Panc1 (cell line): ENCODE data around the gene MEP1A. TPM values are rescaled to one million over a fixed set of nuclear protein-coding genes. Genes with fewer than 3 reads are reported as not detected.
"Not testable (repeated sequence)": the region's sequence is repeated elsewhere in the genome, so short reads cannot be mapped to it uniquely, and the experiment has no call there.

Experiments
- ATAC-seq: fragments of 200-7000 bp; cut with Tn5 transposase; 2 replicates; pipeline ENCODE4 v1.9.1; 2020; ENCODE audit warnings: mild to moderate bottlenecking, moderate library complexity
- BruUV-seq: library from RNA; stranded (reverse); fragments of 400-500 nt; replicated peaks from 2 replicates; lab custom pipeline; 2021; lab: Mats Ljungman, UMichigan
- CTCF ChIA-PET: fragments of 300-600 bp; sonication (Branson Sonifier 250); formaldehyde crosslinking; loops from one replicate; lab custom pipeline; 2022; ENCODE audit warnings: antibody characterized with exemption; lab: Charles Lee
- POLR2A ChIA-PET: fragments of 300-600 bp; sonication (Branson Sonifier 250); formaldehyde crosslinking; loops from one replicate; lab custom pipeline; 2022; ENCODE audit warnings: antibody characterized with exemption; lab: Charles Lee
- DNase-seq: peaks from one replicate; pipeline ENCODE4 v3.0.0-alpha.2; 2010; ENCODE audit warnings: low read depth, low spot score
- H3K27ac ChIP-seq: 2 replicates; pipeline ENCODE4 v1.5.1; 2011; ENCODE audit warnings: mild to moderate bottlenecking, low read length, inconsistent platforms
- H3K27me3 ChIP-seq: fragments of 200-500 bp; sonication (Bioruptor generic); 2 replicates; pipeline ENCODE4 v1.6.0; 2014; ENCODE audit warnings: low read length, inconsistent platforms; ENCODE audit not compliant: control insufficient read depth, insufficient read depth
- H3K36me3 ChIP-seq: fragments of 200-500 bp; sonication (Bioruptor generic); 2 replicates; pipeline ENCODE4 v1.5.1; 2014; ENCODE audit warnings: inconsistent platforms, mild to moderate bottlenecking, low read length, moderate library complexity; ENCODE audit not compliant: control insufficient read depth, insufficient read depth
- H3K4me1 ChIP-seq: 2 replicates; pipeline ENCODE4 v1.5.1; 2011; ENCODE audit warnings: inconsistent platforms, mild to moderate bottlenecking, low read length, moderate library complexity; ENCODE audit not compliant: control insufficient read depth, insufficient read depth
- H3K4me3 ChIP-seq, 2 experiments: 2 replicates each; pipeline ENCODE4 v1.5.1; 2011 to 2012; ENCODE audit warnings: low read depth in 2 of 2, low read length in 2 of 2, mild to moderate bottlenecking in 2 of 2, inconsistent platforms in 1 of 2, moderate library complexity in 1 of 2
- H3K9me3 ChIP-seq: fragments of 200-500 bp; sonication (Bioruptor generic); 2 replicates; pipeline ENCODE4 v1.5.1; 2014; ENCODE audit warnings: low read depth, mild to moderate bottlenecking, inconsistent platforms, low read length, moderate library complexity; ENCODE audit not compliant: control insufficient read depth, insufficient read depth
- POLR2AphosphoS5 ChIP-seq: IDR thresholded peaks from 2 replicates; pipeline ENCODE4 v1.6.1; 2012; ENCODE audit warnings: mild to moderate bottlenecking, low read depth, low read length, moderate library complexity
- SIN3A ChIP-seq: IDR thresholded peaks from 2 replicates; pipeline ENCODE4 v1.6.1; 2012; ENCODE audit warnings: low read depth, mild to moderate bottlenecking, low read length, moderate library complexity, borderline replicate concordance; ENCODE audit not compliant: insufficient read depth
- TCF7L2 ChIP-seq: IDR thresholded peaks from 2 replicates; pipeline ENCODE4 v1.6.1; 2011; ENCODE audit warnings: mild to moderate bottlenecking, low read depth, low read length, inconsistent platforms
- in situ Hi-C: cut with HindIII; loops from 2 replicates; pipeline ENCODE4 v1.10.0; 2016; ENCODE audit warnings: low sequenced_read_pairs, low pct_unique_long_range_greater_than_20kb
- intact Hi-C: fragments of 100-400 bp; cut with micrococcal nuclease; formaldehyde crosslinking; loops from one replicate; pipeline ENCODE4 v1.10.0; 2022; ENCODE audit not compliant: unreplicated experiment
- total RNA-seq: library from RNA; stranded (reverse); gene quantifications from one replicate; pipeline ENCODE4 v1.2.1, GENCODE V29; 2021; ENCODE audit not compliant: unreplicated experiment
- TF ChIP-seq, protein P1 (sequence below), 2 experiments: IDR thresholded peaks; 2 replicates each; pipeline ENCODE4 v1.6.1; 2011 to 2012; ENCODE audit warnings: low read depth in 2 of 2, control low read depth in 1 of 2, low read length in 1 of 2, mild to moderate bottlenecking in 1 of 2, moderate library complexity in 1 of 2; ENCODE audit not compliant: insufficient read depth in 1 of 2
- TF ChIP-seq, protein P2 (sequence below): fragments of 450-650 bp; IDR thresholded peaks from 2 replicates; pipeline ENCODE4 v1.5.1; 2017; ENCODE audit warnings: mild to moderate bottlenecking

MEP1A gene
- total RNA-seq, 1 experiment from 2014 or later, result not detected

DNA sequence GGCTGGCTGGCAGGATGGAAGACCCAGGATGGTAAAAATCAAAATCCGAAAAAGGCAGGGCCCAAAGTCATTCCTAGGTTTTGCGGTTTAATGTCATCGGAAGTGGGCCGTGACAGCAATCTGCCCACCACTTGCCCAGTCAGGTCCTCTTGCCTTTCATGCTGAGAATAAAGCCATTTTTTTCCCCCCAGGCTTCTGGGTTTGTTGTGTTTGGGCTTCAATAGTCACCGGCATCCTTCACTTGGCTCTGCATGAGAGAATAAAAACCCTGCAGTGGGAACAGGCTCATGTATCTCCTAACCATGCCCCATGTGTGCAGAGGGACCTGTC, 56.1 kb downstream of the MEP1A start:
- no peak for DNase-seq
- no TSS peak for BruUV-seq
- intact Hi-C loops, result loop anchor here (2.0 kb wide), 2 partner anchors 141 to 197 kb away; no protein-coding TSS in a partner anchor
- TF ChIP-seq TCF7L2 (no peak), SIN3A (no peak)
- TF ChIP-seq, protein P1, sequence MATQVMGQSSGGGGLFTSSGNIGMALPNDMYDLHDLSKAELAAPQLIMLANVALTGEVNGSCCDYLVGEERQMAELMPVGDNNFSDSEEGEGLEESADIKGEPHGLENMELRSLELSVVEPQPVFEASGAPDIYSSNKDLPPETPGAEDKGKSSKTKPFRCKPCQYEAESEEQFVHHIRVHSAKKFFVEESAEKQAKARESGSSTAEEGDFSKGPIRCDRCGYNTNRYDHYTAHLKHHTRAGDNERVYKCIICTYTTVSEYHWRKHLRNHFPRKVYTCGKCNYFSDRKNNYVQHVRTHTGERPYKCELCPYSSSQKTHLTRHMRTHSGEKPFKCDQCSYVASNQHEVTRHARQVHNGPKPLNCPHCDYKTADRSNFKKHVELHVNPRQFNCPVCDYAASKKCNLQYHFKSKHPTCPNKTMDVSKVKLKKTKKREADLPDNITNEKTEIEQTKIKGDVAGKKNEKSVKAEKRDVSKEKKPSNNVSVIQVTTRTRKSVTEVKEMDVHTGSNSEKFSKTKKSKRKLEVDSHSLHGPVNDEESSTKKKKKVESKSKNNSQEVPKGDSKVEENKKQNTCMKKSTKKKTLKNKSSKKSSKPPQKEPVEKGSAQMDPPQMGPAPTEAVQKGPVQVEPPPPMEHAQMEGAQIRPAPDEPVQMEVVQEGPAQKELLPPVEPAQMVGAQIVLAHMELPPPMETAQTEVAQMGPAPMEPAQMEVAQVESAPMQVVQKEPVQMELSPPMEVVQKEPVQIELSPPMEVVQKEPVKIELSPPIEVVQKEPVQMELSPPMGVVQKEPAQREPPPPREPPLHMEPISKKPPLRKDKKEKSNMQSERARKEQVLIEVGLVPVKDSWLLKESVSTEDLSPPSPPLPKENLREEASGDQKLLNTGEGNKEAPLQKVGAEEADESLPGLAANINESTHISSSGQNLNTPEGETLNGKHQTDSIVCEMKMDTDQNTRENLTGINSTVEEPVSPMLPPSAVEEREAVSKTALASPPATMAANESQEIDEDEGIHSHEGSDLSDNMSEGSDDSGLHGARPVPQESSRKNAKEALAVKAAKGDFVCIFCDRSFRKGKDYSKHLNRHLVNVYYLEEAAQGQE (IDR thresholded peaks at IDR 0.05; ENCODE audit: insufficient read depth in 1 of 2, low read depth in 2 of 2, low read length in 1 of 2), result no peak
- ATAC-seq, result peak; percentile 26; the same call in 1 of the 2 replicates
- Histone ChIP-seq H3K4me1 (peaks cover 4% of the 10 kb centered on the region), H3K36me3 (no peaks in the 10 kb centered on the region), H3K4me3 (no peak overlapping the region), H3K27ac (no peak overlapping the region), H3K9me3 (no peaks in the 10 kb centered on the region), H3K27me3 (no peaks in the 10 kb centered on the region)
- ChIA-PET POLR2A (no interaction called here), CTCF (no interaction called here)
- in situ Hi-C loops, result no loop called here

GRCh38 chr6:46850792-46851191, 57.6 kb downstream of the MEP1A start:
- H3K9me3 ChIP-seq, result no peaks in the 10 kb centered on the region
- DNase-seq, result no peak
- TF ChIP-seq TCF7L2 (no peak), POLR2AphosphoS5 (no peak), SIN3A (no peak)
- TF ChIP-seq, protein P2, sequence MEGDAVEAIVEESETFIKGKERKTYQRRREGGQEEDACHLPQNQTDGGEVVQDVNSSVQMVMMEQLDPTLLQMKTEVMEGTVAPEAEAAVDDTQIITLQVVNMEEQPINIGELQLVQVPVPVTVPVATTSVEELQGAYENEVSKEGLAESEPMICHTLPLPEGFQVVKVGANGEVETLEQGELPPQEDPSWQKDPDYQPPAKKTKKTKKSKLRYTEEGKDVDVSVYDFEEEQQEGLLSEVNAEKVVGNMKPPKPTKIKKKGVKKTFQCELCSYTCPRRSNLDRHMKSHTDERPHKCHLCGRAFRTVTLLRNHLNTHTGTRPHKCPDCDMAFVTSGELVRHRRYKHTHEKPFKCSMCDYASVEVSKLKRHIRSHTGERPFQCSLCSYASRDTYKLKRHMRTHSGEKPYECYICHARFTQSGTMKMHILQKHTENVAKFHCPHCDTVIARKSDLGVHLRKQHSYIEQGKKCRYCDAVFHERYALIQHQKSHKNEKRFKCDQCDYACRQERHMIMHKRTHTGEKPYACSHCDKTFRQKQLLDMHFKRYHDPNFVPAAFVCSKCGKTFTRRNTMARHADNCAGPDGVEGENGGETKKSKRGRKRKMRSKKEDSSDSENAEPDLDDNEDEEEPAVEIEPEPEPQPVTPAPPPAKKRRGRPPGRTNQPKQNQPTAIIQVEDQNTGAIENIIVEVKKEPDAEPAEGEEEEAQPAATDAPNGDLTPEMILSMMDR, result no peak
- TF ChIP-seq, protein P1 (IDR thresholded peaks at IDR 0.05; ENCODE audit: insufficient read depth in 1 of 2, low read depth in 2 of 2, low read length in 1 of 2), result no peak
- POLR2A ChIA-PET, result no interaction called here
- intact Hi-C loops, result no loop called here
- no peak overlapping the region for H3K27ac ChIP-seq
- H3K4me3 ChIP-seq, result no peak overlapping the region
- BruUV-seq, result no TSS peak
- H3K4me1 ChIP-seq, result peaks cover 4% of the 10 kb centered on the region
- no peaks in the 10 kb centered on the region for H3K27me3 ChIP-seq
- H3K36me3 ChIP-seq, result no peaks in the 10 kb centered on the region
- CTCF ChIA-PET, result no interaction called here
- ATAC-seq, result no peak
- in situ Hi-C loops, result no loop called here

- H3K27ac ChIP-seq, H3K4me3 ChIP-seq, in situ Hi-C loops, H3K27me3 ChIP-seq, H3K36me3 ChIP-seq, ATAC-seq, CTCF ChIA-PET, DNase-seq, BruUV-seq, POLR2A ChIA-PET, H3K4me1 ChIP-seq, H3K9me3 ChIP-seq, intact Hi-C loops: not testable (repeated sequence)
Measured at GRCh38 chr6:46851576-46851975, 58.4 kb downstream of the MEP1A start.
